Suprapubic skin (tissue), 4 donors: ENCODE measurements around the gene COL23A1.

Experiments used
- POLR2A ChIP-seq, 2 donors: fragments of 450-650 bp; IDR thresholded peaks; one replicate each; pipeline ENCODE4 v1.6.1; 2017; ENCODE audit warnings: antibody characterized with exemption in 2 of 2, mild to moderate bottlenecking in 2 of 2, moderate library complexity in 2 of 2
- POLR2AphosphoS5 ChIP-seq, 3 donors: sonication (generic); formaldehyde crosslinking; IDR thresholded peaks; one replicate each; pipeline ENCODE4 v1.6.1; 2017; ENCODE audit warnings: antibody characterized with exemption in 3 of 3

GRCh38 chr5:178479261-178479660, 110.9 kb downstream of the COL23A1 start:
- no peak for TF ChIP-seq POLR2A (IDR thresholded peaks at IDR 0.05)
- no peak for TF ChIP-seq POLR2AphosphoS5 (IDR thresholded peaks at IDR 0.05)
